ENCODE measurements around the gene CDK4.

DNA sequence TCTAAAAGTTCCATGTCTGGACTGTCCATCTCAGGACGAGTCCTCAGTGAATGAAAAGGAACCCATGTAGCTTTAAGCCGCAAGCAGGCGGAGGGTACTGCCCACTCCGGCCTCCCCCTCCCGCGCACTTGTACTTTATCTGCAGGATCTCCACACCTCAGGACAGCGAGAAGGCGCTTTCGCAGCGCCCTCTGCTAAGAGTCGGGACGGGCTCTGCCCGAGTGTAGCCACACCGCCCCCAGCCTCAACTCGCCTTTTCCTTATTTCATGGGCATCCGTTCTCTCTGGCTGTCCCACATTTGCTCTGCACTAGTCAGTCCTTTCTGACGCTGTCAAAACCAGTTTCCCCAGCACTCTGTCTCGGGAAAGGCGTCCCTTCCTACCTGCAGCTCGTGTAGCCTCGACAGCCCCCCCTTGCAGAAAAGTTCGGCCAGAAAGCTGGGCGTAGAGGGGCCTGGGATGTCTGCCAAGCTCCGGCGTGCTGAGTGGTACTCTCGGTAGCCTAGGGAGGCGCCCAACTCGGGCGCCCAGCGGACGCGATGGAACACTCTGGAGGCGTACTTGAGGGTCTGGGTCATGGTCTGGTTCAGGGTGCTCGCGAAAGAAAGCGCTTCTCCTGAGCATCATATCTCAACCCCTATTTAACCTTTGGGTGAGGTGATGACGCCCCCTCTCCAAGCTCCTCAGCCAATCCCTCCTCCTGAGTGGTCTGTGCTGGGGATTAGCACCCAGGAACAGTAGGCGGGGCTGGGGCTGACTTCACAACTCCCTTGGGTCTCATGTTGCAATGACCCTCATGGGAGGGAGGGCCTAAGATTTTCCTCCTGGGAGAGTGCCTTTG is 14.6 kb upstream of the CDK4 start, which contains the start of gene CYP27B1:
- TF ChIP-seq POLR2AphosphoS5 (IDR thresholded peaks at IDR 0.05; ENCODE audit: low read depth, low read length) (no peak), POLR2A (IDR thresholded peaks at IDR 0.05; ENCODE audit: low read depth, low read length) (no peak), PAX5 (IDR thresholded peaks at IDR 0.05; ENCODE audit: insufficient read depth, low read length, severe bottlenecking) (no peak)
